ENCODE results near the gene HDAC4. TPM values are rescaled to one million over a fixed set of nuclear protein-coding genes. Genes with fewer than 3 reads are reported as not detected.

Gene HDAC4
- total RNA-seq, 1 donor from 2014 or later: 30.7 TPM

DNA sequence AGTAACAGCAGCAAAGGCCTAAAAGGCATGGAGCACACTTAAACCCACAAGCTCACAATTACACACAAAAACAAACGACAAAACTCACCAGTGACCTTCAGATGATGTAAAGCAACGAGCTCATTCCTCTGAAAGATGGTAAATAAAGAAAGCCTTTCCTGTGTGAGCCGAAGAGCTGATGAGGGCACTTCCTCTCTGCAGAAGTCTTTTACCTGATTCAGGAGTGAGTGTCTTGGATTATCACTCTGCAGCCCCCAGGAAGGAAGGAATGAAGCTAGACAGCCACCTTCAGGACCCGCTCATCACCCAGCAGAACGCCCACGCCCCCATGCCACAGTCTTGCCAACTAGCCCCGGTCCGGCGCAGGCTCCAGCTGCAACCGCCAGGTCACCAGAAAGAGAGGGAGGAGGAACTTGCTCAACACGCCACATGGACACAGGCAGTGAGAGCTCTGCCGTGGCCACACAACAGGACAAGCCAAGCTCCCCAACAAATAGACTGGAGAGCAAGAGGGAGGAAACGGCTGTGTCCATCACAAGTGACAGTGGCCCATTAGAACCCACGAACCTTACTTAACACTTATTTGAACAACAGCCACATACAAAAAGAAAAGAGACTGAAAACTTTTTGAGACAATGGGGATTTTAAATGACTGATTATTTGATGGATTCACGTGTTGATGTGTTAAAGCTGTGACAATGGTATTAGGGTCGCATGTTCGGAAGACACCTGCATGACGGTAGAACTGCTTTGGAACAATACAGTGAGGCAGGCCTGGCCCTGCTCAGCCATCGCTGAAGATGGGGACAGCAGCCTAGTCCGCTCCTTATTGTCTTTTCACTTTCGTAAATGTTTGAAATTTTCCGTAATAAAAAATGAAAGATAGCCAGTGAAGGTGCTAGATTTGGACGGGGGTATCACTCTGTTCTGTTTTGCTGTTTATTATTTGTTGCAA lies 127.3 kb downstream of the HDAC4 start:
- intact Hi-C loops (cut with DNase I): no loop called here
- ATAC-seq: no peak

DNA sequence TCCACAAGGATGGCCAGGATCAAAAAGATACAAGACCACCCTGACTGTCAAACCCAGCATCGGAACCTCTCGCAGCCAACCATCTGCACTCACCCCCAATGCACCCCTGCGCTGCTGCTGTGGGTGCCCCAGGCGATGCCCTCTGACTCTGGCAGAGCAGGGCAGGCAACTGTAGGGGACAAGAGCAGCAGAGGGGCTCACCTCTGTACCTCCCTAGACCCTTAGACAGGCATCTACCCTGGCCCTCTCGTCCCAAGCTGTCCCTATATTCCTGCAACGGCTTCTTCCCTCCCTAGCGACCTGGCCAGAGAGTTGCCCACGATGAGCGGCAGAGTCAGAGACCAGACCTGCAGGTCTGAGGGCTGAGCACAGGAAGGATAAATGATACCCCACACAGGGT lies 128.2 kb downstream of the HDAC4 start:
- ATAC-seq: no peak
- no peak for DNase-seq (ENCODE audit: missing footprints)
- intact Hi-C loops (cut with DNase I): no loop called here

More for the DNA sequence above, 127.3 kb downstream of the HDAC4 start:
- DNase-seq (ENCODE audit: missing footprints): no peak

DNA sequence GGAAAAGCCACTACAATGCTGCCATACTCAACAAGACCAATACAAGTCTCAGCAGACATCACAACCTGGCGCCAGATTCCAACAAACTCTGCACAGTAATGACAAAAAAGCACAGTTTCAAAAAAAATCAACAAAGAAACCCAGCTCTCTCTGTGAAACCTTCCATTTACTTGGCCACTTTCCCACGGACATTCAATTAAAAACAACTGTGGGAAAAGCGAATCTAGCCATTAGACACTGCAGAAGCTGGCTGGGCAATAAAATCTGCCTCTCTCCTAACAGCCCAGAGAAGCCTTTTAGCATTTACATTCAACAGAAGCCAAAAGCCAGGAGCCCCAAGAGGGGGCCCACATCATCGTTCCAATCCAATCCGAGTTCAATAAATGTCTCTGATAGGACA lies 128.9 kb downstream of the HDAC4 start:
- ATAC-seq: no peak
- intact Hi-C loops (cut with DNase I): no loop called here
- no peak for DNase-seq (ENCODE audit: missing footprints)

DNA sequence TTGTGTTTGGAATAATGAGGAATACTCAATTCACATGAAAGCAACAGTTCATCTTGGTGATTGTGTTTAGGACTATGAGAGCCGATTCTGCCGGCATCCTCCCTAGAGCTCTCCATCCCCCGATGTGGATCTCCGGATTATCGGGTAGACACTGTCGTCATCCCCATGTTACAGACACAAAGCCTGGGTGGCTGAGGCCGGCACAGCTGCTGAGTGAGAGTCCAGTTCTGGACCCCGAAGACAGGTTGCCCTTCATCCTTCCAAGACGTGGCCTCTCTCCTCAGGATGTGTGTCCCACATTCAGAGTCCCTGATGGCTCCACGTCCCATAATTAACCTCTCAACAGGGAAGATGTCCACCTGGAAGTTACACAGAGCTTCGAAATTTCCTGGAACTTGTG lies 129.3 kb downstream of the HDAC4 start:
- DNase-seq (ENCODE audit: missing footprints) (peak; percentile 26), ATAC-seq (no peak)
- intact Hi-C loops (cut with DNase I): no loop called here

DNA sequence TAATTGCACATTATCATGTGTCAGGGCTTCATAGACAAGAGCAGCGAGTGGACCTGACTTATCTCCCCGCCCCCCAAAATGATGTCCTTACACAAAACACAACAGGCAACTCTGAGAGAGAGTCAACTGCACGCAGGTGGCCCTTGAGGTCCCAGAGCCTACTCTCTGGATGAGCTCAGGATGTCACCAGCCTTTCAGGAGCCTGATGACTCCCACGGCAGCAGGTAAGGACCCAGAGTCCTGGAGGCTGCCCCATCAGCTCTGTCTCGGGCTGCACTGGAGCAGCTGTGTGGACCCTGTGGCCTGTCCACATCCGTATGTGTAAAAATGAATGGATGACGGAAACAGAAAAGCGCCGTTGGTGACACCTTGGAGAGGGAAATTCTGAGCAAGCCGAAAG lies 130.9 kb downstream of the HDAC4 start:
- DNase-seq (ENCODE audit: missing footprints): peak; percentile 15
- intact Hi-C loops (cut with DNase I): no loop called here
- ATAC-seq: no peak

DNA sequence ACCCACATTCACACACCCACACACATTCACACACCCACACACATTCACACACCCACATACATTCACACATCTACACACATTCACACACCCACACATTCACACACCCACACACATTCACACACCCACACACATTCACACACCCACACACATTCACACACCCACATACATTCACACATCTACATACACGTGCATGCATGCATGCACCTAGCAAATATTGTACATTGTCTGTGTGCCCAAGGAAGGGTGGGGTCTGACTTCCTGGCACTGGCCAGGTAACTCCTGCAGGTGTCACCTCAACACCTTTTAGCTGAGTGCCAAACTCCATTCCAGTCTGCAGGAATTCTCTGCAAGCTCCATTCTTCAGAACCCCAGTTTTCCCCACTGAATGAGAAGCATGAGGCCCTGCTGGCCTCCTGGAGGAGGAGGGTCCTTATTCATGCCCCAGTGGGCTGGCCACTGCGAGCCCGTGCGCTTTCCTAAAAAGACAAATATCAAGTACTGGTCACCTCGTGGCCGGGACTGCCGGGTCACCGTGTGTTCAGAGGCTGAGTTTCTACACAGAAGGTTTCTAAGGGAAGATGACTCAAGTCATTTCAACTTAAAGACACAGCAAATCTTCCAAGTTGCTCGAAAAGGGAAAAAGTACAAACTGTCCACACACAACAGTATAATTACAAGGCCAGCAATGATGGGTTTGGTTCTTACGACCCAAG lies 131.5 kb downstream of the HDAC4 start:
- intact Hi-C loops (cut with DNase I): no loop called here
- ATAC-seq (no peak), DNase-seq (ENCODE audit: missing footprints) (peak; percentile 43)

DNA sequence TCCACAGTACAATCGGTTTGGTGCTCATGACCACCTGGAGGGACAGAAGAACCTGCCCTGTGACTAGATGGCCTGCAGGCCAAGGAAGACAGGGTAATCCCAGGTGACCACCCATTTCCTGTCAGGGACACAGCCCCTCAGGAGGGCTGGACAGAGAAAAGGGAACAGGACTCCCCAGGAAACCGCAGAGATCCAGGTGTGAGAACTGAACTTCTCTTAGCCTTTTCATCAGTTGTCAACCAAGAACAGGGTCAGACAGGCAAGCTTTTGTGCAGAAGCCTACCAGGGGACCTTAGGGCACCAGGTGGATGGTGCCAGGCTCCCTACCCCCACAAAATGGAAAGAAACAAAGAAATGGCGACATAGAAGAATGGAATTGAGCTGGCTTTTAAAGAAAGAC lies 132.3 kb downstream of the HDAC4 start:
- ATAC-seq (no peak), DNase-seq (ENCODE audit: missing footprints) (no peak)
- intact Hi-C loops (cut with DNase I): no loop called here

DNA sequence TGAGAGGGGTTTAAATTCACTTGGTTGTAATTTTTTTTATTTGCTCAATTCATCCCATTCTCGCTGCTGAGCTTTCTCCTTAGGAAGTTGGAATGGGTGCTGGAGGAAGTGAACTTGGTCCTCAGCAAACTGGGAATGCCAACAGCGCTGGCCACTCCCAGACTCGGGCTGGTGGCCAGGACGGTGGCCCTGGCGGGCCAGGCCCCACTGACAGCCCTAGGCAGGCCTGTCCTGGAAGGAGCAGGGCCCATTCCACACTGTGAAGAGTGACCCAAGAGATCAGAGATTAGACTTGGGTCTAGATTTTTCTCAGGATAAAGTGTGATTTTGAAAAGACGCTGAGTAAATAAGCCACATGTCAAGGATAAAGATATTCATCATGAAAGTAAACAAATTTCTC lies 132.7 kb downstream of the HDAC4 start:
- DNase-seq (ENCODE audit: missing footprints) (no peak), ATAC-seq (peak; percentile 51)
- intact Hi-C loops (cut with DNase I): no loop called here

DNA sequence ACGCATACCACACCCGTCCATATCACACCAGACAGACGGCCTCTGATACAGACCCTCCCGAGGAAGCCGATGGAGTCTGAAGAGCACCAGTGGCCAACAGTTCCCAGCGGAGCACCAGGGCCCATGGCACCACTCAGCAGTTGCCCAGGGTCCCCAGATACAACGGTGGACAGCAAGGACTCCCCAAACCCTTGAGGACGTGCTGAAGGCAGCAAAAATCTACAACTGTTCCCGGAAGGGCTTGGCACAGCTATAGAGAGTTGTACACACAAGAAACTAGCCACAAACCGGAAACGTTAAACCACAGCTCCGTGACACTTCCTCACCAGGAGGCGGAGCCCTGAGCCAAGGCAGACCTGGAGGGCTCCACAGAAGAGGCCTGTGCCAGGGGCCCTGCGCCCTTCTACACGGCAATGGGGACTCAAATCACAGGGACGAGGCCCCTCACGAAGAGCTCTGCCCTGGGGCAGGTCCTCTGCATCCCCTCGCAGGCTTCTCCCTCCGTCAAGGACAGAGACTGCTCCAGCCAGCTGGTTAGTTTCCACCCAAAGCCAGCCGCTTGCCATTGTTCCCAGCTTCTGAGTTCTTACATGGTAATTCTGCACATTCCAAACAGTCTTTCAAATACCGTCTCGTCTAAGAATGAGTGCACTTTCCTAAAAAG lies 133.4 kb downstream of the HDAC4 start:
- intact Hi-C loops (cut with DNase I): no loop called here

DNA sequence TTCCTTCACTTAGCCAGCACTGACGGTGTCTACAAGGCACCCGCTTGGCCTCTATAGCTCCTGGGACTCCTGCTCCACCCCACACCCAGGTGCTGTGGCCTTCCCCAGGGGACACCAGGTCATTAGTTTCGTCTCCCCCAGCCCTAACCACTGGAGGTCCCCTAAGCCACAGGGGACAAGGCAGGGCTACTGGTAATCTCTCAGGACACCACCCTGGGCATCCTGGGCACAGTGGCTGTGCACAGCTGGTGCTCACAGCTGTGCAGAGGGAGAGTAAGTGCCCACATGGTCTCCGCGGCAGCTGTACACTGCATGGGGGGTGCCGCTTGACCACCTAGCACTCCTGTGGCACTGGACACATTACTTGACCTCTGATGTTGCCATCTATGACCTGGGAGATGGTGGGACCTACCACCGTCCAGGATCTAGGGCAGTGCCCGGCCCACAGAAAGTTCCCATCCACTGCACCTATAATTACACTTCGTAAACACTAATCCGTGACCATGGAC lies 134.0 kb downstream of the HDAC4 start:
- no peak for DNase-seq (ENCODE audit: missing footprints)
- intact Hi-C loops (cut with DNase I): no loop called here
- ATAC-seq: peak; percentile 20

More for the DNA sequence above, 133.4 kb downstream of the HDAC4 start:
- DNase-seq (ENCODE audit: missing footprints) (peak; percentile 88), ATAC-seq (peak; percentile 61)

DNA sequence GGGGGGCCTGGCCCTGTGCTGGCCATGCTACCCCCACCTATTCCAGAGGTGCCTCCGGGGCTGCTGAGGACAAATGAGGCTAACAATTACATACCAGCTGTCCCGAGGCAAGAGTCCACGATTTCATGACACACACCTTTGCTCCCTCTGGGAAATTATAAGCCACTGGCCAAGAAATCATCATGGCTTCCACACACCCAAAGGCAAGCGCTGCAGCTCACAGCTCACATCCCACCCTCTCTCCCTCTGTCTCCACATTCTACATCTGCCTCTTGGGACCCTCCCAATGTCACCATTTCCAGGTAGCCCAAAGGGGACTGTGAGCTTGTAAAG lies 134.4 kb downstream of the HDAC4 start:
- intact Hi-C loops (cut with DNase I): no loop called here
- DNase-seq (ENCODE audit: missing footprints) (no peak), ATAC-seq (no peak)

DNA sequence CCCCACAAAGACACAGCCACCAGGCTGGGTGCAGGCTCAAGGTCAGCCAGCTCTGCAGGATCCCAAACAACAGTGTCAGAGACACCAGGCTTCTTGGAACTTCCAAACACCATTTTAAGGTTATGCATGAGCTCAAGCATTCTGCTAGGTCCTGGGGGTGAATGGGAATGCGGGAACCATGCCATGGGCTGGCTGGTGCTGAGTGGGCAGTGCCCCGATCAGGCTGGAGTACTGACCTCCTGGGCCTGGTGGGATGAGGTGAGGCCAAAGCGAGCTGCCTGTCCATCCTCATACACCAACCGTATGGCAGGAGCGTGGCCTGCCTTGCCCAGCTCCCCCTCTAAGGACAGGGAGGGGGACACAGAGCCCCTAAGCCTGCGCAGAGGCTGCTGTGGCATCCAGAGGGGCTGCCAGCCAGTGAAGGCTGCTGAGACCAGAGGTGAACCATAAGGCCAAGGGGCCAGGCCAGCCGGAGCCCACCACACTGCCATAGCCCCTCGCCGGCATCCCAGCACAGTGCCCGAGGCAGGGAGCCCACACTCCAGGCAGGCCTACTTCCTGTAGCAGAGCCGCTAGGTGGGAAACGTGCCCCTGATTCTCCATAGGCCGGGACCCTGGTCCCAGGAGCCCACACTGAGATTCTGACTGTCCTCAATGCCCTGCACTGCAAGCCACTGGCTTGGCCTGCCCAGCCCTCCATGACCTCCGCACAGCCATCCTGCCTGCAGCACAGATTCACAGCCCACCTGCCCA lies 135.0 kb downstream of the HDAC4 start:
- intact Hi-C loops (cut with DNase I): no loop called here
- peak; percentile 2 for ATAC-seq

DNA sequence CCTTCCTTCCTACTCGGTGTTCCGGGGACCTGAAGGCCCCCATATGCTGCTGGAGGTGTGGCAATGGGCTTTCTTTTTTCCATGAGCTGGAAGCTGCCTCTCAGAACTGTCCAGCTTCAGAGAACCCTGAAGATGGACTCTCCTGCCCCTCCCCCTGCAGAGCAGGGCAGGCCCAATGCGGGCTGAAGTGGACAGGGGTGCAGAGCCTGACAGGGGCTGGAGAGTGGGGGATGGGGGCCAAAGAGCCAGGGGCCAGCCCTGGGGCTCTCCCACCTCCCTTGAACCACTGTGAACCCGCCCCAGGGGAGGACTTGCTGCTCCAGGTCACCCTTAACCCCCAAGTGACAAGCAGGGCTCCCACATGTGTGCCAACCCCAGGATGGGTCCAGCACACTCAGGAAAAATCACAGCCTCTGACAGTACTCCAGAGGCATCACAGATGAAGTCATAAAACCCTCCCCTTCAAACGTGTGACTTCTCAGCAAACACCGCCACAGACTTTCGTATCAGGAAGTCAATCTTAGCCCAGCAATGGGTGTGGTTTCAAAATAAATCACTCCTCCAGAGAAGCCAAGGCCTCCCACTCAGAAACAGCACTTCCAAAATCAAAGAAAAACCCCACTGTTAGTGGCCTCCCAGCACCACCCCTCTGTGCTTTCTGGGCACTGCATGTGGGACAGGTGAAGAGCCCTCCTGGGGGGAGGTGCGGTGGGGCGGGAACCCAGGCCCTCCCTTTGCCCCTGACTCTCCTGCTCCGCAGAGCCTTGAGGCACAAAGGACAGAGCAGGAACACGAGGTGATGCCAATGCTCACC lies 135.8 kb downstream of the HDAC4 start:
- ATAC-seq: peak; percentile 24
- no peak for DNase-seq (ENCODE audit: missing footprints)
- intact Hi-C loops (cut with DNase I): no loop called here

More for the DNA sequence above, 135.0 kb downstream of the HDAC4 start:
- DNase-seq (ENCODE audit: missing footprints): no peak

DNA sequence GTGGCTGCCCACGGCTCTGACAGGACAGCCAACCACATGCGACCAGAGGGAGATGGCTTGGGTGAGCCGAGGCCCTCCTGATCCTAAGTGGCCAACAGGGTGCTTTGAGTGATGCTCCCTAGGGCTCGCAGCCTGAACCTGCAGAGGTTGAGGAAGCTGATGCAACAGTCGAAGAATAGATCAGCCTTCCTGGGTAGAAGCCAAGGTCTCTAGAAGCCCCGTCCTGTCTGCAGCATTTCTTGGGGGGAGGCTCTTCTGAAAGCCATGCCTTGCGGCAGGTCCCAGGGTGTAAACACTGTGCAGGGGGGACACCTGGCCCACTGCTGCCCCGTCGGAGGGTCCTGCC lies 136.4 kb downstream of the HDAC4 start:
- intact Hi-C loops (cut with DNase I): no loop called here
- no peak for ATAC-seq
- no peak for DNase-seq (ENCODE audit: missing footprints)

DNA sequence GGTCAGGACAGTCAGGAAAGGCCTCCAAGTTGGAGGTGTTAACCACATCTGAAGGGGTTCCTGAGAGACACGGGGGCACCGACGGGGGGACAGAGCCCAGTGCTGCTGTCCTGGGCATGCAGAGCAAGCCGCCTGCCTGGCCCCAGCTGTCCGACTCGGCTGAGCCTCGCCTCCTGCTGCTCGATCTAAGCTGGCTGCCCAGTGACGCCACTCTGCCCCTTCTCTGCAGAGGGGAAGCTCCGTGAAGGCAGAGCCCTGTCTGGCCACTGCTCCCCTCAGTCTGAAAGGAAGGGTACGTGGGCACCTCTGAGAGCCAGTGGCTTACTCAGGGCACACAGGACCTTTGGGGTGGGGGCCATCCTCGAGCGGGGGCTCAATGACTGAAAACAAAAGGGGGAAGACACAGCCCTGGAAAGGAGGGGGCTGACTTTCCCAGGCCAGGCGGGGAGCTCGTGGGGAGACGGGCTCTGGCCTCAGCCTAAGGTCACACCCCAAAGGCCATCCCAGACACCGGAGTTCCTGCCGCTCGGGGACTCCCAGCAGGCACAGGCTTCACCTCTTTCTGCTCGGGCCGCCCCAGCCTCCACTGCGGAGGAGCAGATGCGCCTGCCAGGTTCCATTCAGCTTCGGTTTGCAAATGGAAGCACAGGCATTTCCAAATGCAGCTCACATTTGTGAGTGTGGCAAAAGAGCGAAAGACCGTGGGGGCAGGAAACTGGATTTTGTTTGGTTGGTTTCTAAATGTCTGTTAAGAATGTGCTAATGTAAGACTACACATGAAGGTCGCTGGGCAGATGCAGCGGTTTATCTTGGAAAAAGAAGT lies 136.9 kb downstream of the HDAC4 start:
- DNase-seq (ENCODE audit: missing footprints) (no peak), ATAC-seq (no peak)
- intact Hi-C loops (cut with DNase I): no loop called here

DNA sequence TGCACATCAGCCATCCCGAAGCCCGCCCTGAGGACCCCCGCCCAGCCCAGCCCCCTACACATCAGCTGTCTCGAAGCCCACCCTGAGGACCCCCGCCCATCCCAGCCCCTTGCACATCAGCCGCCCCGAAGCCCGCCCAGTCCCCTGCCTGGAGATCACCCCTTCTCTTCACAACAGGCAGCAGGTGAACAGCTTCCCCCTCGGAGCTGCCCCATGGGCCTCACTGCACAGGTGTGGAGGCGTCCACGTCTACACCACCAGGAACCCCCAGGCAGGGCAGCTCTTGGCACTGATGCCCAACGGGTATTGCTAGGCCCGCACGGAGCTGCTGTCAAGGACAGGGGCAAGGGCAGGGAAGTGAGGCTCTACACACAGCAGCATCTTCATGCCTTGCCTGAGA lies 137.6 kb downstream of the HDAC4 start:
- ATAC-seq (no peak), DNase-seq (ENCODE audit: missing footprints) (no peak)
- intact Hi-C loops (cut with DNase I): no loop called here

DNA sequence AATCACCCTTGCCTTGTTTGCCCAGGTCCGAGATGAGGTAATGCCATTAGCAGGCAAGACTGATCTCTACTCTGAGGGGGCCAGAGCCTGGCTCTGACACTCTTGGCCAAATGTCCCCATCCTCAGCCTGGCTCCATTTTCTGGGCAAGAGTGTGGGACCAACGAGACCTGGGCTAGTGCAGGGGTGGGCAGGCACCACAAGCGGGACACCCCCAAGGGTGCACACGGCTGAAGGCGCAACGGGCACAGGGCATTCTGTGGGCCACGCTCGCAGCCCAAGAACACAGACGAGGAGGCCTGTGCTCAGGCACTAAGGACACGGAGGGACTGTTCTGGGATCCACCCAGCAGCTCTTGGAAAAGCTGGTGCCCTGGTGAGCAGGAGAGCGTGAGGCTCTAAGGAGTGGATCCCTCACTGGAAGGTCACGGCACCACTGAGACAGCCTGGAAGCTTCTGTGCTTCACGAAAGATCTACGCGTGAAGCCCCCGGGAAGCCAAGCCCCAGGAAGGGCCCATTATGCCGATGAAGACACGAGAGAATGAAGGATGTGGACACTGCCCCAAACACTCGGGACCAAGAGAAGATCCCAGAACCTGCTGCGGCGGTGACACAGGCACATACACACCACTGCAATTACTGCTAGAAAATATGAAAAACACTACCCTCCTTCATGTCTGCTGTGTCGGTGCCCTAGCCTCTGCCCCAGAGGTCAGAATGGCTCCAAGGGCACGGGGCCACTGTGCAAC lies 138.2 kb downstream of the HDAC4 start:
- no peak for ATAC-seq
- no peak for DNase-seq (ENCODE audit: missing footprints)
- intact Hi-C loops (cut with DNase I): no loop called here
